ENCODE results near the gene IL1R1.
A peak's percentile ranks its signal among the peaks of the same experiment; 100 is the strongest.
"Not testable (repeated sequence)": the region's sequence is repeated elsewhere in the genome, so short reads cannot be mapped to it uniquely, and the experiment has no call there.

The IL1R1 gene

DNA sequence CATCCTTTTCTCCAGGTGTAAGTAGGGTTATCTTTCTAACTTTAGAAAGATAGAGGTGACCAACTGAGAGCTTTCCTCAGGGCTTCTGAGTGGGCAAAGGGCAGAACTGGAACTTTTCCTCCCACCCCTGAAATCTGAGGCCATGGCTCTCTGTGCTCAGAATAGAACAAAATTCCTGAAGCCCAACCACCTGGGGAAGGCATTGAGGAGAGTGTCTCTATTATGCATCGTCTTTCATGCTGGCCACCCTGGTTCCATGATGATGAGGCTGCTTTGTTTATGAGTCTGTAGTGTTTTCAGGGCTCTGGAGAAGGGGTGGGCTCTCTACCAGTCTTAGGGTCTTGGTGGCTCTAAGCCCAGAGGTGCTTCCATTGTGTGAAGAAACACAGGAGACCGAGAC lies 30.7 kb upstream of the IL1R1 start:
- DNase-seq: no peak

DNA sequence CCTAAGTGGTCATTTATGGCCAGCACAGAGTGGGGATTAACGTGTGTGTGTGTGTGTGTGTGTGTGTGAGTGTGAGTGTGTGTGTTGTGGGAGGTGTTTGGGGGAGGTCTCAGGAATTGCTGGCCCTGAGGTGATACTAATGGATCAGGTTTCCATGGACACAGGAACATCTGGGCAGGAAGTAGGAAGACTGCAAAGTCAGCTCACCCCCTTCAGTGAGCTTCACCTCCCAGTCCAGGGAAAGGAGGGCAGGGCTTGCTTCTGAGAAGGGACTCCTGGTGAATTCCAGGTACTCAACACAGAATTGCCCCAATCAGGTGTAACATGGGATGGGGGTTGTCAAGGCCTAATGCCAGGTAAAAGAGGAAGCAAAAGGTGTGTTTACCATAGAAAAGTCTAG lies 30.3 kb upstream of the IL1R1 start:
- DNase-seq: no peak

DNA sequence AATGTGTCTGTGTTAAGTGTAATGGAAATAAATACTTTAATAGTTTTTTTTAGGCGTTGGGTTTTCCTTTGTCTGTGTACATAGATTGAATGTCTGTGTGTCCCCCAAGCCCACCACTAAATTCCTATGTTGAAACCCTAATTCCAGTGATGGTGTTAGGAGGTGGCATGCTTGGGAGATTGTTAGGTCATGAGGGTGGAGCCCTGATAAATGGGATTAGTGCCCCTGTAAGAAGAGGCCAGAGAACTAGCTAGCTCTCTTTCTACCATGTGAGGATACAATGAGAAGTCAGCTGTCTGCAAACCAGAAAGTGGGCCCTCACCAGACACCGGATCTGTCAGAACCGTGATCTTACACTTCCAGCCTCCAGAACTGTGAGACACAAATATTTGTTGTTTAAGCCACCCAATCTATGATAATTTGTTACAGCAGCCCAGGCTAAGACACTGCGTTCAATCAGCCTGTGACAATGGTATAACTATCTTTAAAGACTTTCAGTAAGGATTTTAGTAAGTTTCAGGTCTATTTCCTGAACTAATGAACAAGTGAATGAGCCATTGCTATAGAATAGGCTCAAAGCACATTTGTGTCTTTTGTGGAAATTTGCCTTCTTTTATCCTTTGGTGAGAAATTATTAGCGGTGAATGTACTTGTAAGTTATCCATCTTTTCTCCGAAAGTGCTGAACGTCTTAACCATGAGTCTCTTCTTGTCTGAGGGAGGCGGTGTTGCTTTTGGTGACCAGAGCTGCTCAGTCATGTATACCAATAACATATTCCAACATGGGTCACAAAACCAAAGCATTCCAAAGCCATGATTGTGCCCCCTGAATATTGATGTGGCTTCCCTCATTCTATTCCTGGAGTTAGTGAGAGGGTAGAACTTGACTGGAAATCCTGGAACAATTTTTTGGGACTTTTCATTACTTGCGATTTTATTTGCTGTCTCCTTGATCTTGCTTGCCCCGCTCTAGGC lies 29.6 kb upstream of the IL1R1 start:
- DNase-seq: no peak

DNA sequence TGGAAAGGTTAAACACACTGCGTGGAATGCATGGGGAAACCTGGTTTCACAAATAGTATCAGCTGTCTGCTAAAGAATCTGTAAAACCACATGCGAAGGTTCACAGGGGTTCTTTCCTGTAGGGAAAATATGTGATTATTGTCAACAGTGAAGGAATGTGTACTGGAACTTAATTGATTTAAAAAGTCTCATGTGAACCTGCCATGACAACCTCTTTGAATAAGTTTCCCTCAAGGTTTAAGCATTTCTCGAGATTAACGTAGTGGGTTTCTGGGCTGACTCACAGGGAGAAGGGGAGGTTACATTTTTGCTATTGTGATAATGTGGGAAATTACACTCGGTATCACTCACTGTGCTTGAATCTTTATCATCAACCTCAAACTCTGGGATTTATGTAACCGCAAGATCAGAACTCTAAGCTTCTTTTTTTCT lies 28.2 kb upstream of the IL1R1 start:
- no peak for DNase-seq

DNA sequence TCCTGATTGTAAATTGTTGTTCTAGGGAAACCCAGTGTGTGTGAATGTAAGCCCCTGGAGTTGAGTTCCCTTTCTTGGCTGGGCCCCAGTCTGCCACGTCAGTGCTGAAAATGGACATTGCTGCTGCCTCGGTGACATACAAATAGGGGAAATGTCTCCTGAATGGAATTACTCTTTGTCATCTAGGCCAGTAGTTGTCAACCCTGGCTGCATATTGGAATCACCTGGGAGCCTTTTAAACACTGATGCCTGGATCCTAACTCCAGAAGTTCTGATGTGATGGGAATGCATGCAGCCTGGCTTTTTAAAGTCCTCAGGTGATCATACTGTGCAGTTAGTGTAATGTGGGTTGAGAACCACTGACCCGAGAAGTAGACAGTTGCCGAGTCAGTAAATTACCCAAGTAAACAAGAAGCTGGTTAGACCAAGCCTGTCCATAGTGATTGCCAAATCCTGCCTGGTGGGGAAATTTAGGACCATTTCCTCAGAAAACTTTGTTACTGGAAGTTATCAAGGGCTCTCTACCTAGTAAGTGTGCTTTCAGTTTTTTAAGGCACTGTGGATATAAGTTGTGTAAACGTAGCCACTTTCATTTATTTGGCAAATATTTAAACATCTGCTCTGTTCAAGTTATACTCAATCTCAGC lies 27.6 kb upstream of the IL1R1 start:
- DNase-seq: no peak

DNA sequence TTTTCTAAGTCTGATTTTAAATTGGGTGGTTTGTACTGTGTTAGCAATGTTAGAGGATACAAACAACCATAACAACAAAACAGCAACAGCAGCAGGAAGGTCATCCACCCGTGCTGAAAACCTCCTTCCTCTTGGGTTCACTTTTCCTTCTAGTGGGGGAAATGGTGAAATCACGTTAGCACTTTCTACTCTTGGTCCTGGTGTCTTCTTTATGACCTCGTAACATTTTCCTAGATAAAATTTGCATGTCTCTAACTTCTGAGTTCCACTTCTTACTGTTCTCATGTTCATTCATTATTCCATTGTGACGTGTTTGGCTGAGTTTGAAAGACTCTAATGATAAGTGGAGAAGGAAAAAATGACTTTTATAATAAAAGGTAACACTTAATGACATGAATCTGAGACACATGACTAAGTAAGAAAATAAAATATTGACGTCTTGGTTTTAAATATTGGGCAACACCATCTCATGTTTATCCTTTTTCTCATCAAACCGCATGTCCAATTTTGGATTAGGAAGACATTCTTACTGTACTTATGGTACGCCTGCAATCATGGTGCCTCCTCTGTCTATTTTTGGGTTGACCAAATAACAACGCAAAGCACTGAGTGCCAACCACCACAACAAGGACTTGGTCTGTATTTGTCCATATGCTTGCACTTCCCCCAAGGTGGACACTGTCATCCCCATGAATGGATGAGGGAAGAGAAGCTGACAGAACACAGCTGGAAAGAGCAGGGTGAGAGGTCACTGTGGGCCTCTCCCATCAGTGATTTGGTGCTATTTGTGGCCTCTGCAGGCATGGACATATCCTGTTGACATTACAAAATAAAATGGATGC lies 25.7 kb upstream of the IL1R1 start:
- no peak for DNase-seq

DNA sequence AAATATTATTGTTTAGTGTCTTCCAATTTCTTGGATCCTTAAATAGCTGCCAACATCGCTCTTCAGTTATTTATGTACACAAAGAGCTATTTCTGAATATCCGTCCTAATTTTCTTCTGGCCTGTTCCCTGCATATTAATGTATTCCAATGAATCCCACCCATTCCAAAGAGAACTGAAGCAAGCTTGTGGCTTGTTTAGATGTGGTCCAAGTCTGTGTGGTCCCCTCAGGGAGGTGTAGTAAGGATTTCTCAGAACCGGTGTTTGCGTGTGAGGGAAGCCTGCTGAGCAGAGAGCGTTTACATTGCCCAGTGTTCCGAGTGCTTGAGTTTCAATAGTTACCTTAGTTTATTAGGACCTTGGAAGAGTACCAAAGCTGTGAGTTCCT lies 25.1 kb upstream of the IL1R1 start:
- no peak for DNase-seq

DNA sequence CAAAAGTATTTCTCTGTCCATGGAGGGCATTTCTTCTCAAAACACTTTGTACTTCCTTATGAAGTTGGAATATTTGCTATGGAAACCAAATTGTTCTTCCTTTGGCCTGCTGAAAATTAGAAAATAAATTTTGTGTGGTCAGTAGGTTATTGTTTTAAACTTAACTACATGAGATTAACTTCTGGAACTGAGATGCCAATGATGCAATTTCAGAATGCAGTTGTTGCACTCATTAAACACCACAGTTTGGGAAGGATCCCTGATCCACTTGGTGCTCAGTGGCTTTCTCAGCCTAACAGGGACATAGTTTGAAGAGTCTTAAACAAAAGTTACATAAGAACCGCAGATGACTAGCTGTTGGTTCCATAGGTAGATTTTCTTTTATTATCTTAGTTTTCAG lies 23.3 kb upstream of the IL1R1 start:
- no peak for DNase-seq

DNA sequence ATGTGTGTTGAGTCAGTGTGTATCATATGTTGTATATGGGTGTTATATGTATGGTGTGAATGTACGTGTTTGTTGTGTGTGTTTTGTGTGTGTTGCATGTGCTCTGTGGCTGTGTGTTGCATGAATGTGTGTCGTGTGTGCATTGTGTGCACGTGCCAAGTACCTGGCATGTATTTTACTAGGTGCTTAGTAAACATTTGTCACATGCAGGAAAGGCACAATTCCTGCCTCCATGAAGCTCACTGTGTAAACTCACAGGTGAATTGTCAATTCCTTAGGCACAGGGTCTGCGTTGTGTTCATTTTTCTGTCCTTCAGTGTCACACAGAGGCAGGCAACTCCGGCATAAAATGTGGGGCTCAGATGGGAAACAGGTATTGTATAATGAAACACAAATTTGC lies 22.3 kb upstream of the IL1R1 start:
- no peak for DNase-seq

DNA sequence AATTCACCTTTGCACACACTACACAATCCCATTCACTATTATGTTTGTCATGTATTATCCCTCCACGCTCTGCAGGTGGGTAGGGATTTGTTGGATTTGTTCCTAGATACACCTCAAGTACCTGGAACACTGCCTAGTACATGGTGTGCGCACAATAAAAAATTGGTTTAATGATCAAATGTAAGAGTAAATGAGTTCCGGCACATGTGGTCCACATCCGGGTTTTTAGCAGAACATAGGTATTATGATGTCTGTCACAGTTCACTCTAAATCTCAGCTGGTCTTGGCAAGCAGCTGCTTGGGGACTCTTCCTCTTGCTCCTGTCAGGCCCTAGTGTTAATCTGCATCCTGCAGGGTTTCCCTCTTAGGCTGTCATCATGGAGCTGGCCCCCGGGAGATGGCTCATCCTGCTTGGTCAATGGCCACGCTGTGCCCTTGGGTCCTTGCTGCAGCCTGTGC lies 21.8 kb upstream of the IL1R1 start:
- no peak for DNase-seq

DNA sequence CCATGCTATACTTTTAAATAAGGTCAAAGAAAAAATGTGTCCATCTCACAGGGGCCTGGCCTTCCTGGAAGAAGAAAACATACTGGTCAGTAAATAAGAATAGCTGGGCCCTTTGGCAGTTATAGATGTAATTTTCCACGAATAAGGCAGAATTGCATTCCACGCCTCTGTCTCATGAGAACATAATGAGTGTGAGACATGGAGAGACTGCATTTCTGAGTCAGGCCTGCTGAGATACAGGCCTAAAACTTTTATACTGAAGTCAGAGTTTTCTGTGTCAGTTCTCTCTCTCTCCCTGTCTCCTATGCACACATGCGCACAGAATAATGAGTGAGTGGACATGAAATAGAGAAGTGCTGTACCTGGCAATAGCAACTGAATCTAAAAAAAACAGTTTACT lies 20.4 kb upstream of the IL1R1 start:
- no peak for DNase-seq

DNA sequence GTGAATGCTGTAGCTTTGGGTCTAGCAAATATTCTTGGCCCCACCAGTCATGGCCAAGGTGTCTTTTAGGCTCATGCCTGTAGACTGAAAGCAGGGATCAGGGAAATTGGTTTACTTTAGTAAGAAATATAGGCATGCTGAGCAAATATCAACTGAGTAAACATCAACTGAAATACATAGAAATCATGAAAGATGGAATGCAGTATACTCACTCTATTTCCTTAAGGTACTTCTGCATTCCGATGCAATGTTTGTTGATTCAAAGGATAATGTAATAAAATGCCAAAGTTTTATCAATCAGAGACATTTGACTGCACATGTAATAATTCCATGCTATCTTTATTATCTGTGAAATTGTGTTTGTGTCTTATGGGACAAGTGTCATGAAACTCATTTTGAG lies 19.6 kb upstream of the IL1R1 start:
- DNase-seq: no peak

DNA sequence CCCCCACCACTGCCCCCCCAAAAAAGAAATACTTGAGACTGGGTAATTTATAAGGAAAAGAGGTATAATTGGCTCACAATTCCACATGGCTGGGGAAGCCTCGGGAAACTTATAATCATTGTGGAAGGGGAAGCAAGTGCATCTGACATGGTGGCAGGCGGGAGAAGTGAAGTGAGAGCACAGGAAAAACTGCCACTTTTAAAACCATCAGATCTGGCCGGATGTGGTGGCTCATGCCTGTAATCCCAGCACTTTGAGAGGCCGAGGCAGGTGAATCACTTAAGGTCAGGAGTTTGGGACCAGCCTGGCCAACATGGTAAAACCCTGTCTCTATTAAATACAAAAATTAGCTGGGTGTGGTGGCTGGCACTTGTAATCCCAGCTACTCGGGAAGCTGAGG lies 18.1 kb upstream of the IL1R1 start:
- not testable (repeated sequence) for DNase-seq

DNA sequence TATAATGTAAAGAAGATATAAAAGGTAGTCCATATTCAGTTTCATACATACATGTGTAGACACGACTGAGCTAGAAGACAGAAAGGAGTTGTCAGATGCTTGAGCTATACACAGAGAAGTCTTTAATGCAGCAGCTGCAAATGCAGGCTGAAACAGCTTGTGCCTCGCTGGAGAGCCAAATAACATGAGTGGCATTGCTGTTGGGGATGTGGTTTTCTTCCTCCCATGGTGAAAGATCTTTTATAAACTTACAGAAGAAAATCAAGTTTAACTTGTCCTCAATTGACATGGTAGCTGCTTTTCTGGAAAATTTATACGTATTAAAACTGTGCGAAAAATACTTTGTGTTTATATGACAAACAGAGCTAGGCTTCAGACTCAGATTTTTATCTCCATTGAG lies 16.4 kb upstream of the IL1R1 start:
- DNase-seq: no peak

DNA sequence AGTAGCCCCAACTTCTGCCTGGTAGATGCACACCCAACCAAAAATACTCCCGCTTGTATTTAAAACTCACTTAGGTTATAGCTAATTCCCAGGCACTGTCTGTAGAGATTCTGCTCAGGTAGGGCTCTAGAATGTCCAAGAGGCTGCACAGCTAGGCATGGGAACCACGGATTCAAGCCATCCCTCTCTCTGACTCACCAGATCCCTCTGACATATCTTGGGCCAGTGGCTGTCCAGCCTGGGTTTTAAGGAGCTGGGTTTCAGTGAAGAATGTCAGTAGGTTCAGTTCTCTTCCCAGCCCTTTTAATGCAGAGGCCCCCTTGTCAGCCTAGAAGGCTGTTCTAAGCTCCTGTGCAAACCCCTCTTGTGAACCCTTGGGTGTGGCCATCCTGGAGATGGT lies 15.9 kb upstream of the IL1R1 start:
- DNase-seq: no peak

DNA sequence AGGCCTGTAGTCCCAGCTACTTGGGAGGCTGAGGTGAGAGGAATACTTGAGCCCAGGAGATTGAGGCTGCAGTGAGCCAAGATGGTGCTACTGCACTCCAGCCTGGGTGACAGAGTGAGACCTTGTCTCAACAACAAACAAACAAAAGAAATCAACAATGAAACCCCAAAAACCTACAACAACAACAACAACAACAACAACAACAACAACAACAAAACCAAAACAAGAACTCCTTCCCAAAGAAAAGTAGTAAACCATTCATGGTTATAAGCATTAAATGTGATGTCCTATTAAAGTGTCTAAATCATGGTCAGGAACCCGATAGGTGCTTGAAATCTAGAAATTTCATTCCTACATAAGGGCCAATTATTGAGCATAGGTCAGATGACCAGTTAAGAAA lies 13.5 kb upstream of the IL1R1 start:
- no peak for DNase-seq

DNA sequence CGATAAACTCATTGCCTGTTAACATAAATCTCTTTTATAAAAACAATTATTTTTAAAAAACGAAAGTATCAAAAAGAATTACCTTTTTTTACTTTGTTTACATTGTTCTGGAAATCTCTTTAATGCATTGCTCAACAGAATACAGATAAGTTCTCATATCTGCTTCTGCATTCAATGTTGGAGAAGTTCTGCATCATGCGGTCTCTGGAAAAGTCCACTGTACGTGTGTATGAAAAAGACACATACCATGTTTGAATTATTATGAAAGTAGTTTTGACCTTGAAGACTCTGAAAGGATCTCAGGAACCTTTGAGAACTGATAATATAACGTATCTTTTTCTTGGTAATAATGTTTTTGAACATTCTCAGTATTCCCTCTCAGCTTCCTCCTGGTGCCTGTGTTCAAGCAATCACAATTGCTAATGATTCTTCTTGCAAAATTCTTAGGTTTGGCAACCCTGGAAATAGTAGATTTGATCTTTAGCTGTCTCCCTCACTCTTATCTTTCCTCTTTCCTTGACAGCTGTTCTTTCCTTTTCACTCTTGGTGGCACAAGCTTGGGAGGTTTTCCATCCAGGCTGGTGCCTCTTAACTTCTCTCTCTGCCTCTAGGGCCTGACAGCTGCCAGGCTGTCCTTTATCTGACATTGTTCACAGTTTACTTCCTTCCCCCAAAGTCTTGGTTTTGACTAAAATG lies 12.4 kb upstream of the IL1R1 start:
- DNase-seq: no peak

DNA sequence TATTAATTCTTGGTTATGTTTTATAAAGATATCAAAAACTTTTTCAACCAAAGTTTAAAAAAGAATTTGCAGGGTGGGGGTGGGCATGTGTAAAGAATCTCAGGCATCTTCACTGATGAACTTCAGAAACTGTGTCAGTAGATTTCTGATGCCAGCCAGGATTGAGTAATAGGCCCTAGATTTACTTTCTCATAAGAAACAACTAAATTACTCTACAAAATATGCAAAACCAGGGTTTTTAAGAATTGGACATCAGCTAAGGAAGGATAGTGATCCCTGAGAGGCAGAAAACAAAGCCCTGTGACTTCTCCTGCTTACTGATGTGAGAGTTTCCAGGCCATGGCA lies 11.9 kb upstream of the IL1R1 start:
- no peak for DNase-seq

DNA sequence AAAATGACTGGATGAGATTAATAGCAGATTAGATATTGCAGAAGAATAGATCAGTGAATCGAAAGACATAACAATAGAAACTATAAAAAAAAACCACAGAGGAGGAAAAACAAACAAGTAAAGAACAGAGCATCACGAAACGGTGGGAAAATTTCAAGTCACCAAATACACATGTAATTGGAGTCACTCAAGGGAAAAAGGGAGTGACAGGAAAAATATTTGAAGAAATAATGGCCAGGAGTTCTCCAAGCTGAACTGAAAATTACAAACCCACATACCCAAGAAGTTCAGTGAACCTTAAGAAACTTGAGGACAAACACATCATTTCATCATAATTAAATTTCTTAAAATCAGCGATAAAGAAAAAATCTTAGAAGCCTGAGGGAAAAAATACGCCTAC lies 11.0 kb upstream of the IL1R1 start:
- no peak for DNase-seq

DNA sequence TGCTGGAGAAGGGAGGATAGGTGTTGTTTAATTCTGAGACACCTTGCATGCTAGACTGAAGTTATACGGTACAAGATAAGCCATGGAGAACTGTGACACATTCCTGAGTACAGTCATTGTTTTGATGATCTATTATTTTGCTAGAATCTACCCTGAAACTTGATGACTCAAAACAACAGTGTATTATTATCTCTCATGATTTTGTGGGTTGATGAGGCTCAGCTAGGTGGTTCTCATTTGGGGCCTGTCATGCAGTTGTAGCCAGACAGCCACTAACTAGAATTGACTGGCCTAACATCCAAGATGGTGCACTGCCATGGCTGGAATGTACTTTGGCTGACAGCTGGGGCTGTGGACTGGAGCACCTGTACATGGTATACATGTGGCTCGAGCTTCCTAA lies 5.4 kb upstream of the IL1R1 start:
- DNase-seq: no peak

DNA sequence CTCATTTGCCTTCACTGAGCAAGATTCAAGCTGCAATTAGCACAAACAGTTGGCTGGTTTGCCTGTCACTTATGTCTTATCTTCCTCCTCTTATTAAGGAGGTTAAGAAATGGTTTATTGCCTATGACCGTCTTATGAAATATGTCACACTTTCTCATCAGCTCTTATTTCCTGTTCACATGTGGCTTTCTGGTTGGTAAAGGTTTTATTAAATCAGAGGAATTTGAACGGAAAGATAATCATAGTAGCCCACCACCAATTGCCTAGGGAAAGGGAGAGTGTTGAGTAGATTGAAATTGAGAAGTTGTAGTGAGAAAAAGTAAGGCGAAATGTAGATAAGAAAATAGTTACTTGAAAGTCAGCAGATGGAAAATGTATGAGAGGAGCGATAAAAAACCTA lies 4.2 kb upstream of the IL1R1 start:
- peak; percentile 9 for DNase-seq

DNA sequence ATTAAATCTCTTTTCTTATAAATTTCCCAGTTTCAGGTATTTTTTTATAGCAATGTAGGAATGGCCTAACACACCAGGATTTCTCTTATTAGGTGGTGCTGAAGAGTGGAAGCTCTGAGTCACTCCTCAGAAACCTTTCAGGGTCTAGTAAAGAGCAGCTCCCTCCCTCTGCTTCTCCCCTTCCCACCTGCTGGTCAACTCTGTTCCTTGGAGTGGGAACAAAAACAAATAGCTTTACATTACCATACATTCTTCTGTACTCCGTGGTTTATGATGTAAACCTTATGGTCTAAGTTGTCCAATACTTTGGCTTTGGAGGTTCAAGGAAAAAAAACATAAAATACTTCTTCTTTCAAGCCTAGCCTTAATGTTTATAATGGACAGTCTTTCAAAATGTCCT lies 2.7 kb upstream of the IL1R1 start:
- no peak for DNase-seq

DNA sequence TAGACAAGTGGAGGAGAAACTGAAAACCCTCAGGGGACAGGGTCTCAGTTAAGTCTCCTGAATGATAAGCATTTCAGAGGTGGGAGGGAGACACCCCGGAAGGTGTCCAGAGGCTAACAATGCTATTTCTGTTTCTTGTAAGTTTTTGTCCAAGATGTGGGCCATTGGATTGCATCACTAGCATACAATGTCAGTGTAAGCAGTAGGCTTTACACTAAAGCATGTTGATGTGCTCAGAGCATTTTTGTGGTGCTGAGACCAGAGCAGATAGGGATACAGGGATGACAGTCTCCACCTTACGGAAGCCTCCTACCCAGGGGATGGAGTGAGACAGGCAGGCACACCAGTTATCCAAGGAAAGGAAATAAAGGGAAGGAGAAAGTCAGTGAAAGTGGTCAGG lies 2.2 kb upstream of the IL1R1 start:
- no peak for DNase-seq
